Spleen (tissue), 11 donors: ENCODE data around the gene KCTD20. TPM values are rescaled to one million over a fixed set of nuclear protein-coding genes. Genes with fewer than 3 reads are reported as not detected.
"Not testable (repeated sequence)": the region's sequence is repeated elsewhere in the genome, so short reads cannot be mapped to it uniquely, and the experiment has no call there.

ENCODE experiments used
- DNase-seq: peaks from one replicate; pipeline ENCODE4 v3.0.0-alpha.2; 2020
- H3K27ac ChIP-seq, 8 donors: fragments of 200-600 bp; sonication (generic) in 7 of 8; 1 replicate in 4 of 8; 2 replicates in 4 of 8; pipeline versions ENCODE4 v1.5.0 to v1.8.0; 2016 to 2021; ENCODE audit warnings: inconsistent platforms in 4 of 8, mild to moderate bottlenecking in 4 of 8, moderate library complexity in 1 of 8
- H3K27me3 ChIP-seq, 7 donors: fragments of 200-600 bp; sonication (generic) in 6 of 7; replicated peaks in 1 of 7; 1 replicate in 4 of 7; 2 replicates in 3 of 7; pipeline versions ENCODE4 v1.5.0 to v1.8.0; 2016 to 2021; ENCODE audit warnings: inconsistent platforms in 3 of 7, mild to moderate bottlenecking in 1 of 7
- H3K36me3 ChIP-seq, 6 donors: fragments of 200-600 bp; sonication (generic) in 5 of 6; 1 replicate in 4 of 6; 2 replicates in 2 of 6; pipeline versions ENCODE4 v1.5.0 to v1.8.0; 2016 to 2021; ENCODE audit warnings: inconsistent platforms in 2 of 6
- H3K4me1 ChIP-seq, 6 donors: fragments of 200-600 bp; sonication (generic) in 5 of 6; 1 replicate in 3 of 6; 2 replicates in 3 of 6; pipeline versions ENCODE4 v1.5.0 to v1.8.0; 2016 to 2021; ENCODE audit warnings: inconsistent platforms in 3 of 6
- H3K4me3 ChIP-seq, 8 donors: fragments of 200-600 bp; sonication (generic) in 7 of 8; 1 replicate in 4 of 8; 2 replicates in 4 of 8; pipeline versions ENCODE4 v1.5.0 to v1.8.0; 2016 to 2021; ENCODE audit warnings: inconsistent platforms in 4 of 8, mild to moderate bottlenecking in 4 of 8, moderate library complexity in 2 of 8
- H3K9me3 ChIP-seq, 8 donors: fragments of 200-600 bp; sonication (generic) in 7 of 8; 1 replicate in 4 of 8; 2 replicates in 4 of 8; pipeline versions ENCODE4 v1.5.0 to v1.8.0; 2016 to 2021; ENCODE audit warnings: inconsistent platforms in 4 of 8
- POLR2A ChIP-seq, 3 donors: fragments of 450-650 bp; IDR thresholded peaks; one replicate each; pipeline ENCODE4 v1.5.1; 2017; ENCODE audit warnings: antibody characterized with exemption in 3 of 3, mild to moderate bottlenecking in 1 of 3
- POLR2AphosphoS5 ChIP-seq, 3 donors: sonication (generic); formaldehyde crosslinking; IDR thresholded peaks; one replicate each; pipeline ENCODE4 v1.5.1; 2017; ENCODE audit warnings: antibody characterized with exemption in 3 of 3
- WGBS, 5 donors: extraction: QIAGEN DNeasy Blood & Tissue Kit in 3 of 5; methylation state at CpG; one replicate each; pipeline versions ENCODE4 v1.1.5 to v1.1.7; 2013 to 2018; 5-methylcytosine and 5-hydroxymethylcytosine counted together
- intact Hi-C: fragments of 100-400 bp; cut with DNase I; formaldehyde crosslinking; loops from one replicate; pipeline ENCODE4 v1.15.0; 2023; ENCODE audit warnings: low total_unique reads
- polyA plus RNA-seq, 3 donors: library from polyadenylated mRNA; stranded (reverse); fragments of 200-250 nt; gene quantifications; one replicate each; pipeline ENCODE4 v1.2.1, GENCODE V29; 2013
- total RNA-seq, 7 donors: library from RNA; depleted of rRNA in 3 of 7; stranded (reverse); fragments of >200 nt in 3 of 7; fragmentation: NEBNext Ultra II Directional in 4 of 7; extraction: Animal tissue kit (Norgen Biotek cat#: 25700) in 4 of 7; gene quantifications; one replicate each; pipeline versions ENCODE4 v1.1.0 to v1.2.1, GENCODE V29; 2016 to 2021
- TF ChIP-seq, protein P1 (sequence below), 11 experiments: fragments of 200-600 bp in 7 of 11; fragments of 450-650 bp in 4 of 11; sonication (generic) in 4 of 11; IDR thresholded peaks in 8 of 11; conservative IDR thresholded peaks in 3 of 11; 1 replicate in 7 of 11; 2 replicates in 4 of 11; pipeline versions ENCODE4 v1.4.0 to v1.8.0; 2016 to 2021; ENCODE audit warnings: antibody characterized with exemption in 11 of 11, inconsistent platforms in 4 of 11, mild to moderate bottlenecking in 1 of 11
- donor health status: healthy with polysubstance abuse.
- donor health status: DM: no; HTN: no; CAD: no; lungs with moderate emphysema.
- donor health status: DM: no; HTN: no; CAD: no.
- donor health status: Bipolar disorder and iron deficiency.
- donor health status: healthy.
- donor health status: DM: no; HTN: no; CAD: no.
- donor health status: DM: yes; HTN: yes; CAD: no.

Gene KCTD20
- total and polyA plus RNA-seq, 10 donors: 12.8 to 65.9 (median 51.4) TPM

DNA sequence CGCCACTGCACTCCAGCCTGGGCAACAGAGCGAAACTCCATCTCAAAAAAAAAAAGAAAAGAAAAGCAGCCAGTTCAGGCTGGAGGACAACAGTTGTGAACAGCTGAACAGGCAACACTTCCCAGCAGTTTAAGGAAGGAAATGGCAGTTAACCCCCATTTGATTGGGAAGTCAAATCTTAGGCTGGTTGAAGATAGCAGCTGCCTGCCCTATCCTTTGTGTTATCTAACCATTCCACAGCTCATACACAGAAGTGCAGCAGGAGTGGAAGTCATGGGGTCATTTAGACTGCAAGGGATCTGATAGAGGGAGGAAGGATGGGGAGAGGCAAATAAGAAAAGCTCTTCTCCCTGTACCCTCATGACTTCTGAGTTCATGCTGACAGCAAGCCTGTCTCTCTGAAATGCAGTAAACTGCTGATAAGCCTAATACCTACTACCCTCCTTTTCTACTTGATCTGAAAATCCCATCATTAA, 35.3 kb downstream of the KCTD20 start:
- H3K36me3 ChIP-seq: peaks cover 6 to 93% (median 44%) of the 10 kb centered on the region in 6 donors
- H3K27ac ChIP-seq: peak overlapping the region in 3 of 8 donors; percentile 23 to 33 (median 30)
- no peak overlapping the region for H3K4me3 ChIP-seq
- 12 to 74% (median 39%) methylated on average over 1 to 2 of the region's 2 CpGs for WGBS, 5 donors
- H3K9me3 ChIP-seq: no peaks in the 10 kb centered on the region
- H3K4me1 ChIP-seq: peaks cover 0 to 26% (median 10%) of the 10 kb centered on the region in 6 donors
- no peaks in the 10 kb centered on the region for H3K27me3 ChIP-seq
- no peak for DNase-seq
- TF ChIP-seq POLR2AphosphoS5 (IDR thresholded peaks at IDR 0.05): peak in 1 of 3 donors; percentile 33
- TF ChIP-seq, protein P1, sequence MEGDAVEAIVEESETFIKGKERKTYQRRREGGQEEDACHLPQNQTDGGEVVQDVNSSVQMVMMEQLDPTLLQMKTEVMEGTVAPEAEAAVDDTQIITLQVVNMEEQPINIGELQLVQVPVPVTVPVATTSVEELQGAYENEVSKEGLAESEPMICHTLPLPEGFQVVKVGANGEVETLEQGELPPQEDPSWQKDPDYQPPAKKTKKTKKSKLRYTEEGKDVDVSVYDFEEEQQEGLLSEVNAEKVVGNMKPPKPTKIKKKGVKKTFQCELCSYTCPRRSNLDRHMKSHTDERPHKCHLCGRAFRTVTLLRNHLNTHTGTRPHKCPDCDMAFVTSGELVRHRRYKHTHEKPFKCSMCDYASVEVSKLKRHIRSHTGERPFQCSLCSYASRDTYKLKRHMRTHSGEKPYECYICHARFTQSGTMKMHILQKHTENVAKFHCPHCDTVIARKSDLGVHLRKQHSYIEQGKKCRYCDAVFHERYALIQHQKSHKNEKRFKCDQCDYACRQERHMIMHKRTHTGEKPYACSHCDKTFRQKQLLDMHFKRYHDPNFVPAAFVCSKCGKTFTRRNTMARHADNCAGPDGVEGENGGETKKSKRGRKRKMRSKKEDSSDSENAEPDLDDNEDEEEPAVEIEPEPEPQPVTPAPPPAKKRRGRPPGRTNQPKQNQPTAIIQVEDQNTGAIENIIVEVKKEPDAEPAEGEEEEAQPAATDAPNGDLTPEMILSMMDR (IDR thresholded peaks at IDR 0.05 in 8 of 11, conservative IDR thresholded peaks at IDR 0.05 in 3 of 11): no peak
- intact Hi-C loops: no loop called here

DNA sequence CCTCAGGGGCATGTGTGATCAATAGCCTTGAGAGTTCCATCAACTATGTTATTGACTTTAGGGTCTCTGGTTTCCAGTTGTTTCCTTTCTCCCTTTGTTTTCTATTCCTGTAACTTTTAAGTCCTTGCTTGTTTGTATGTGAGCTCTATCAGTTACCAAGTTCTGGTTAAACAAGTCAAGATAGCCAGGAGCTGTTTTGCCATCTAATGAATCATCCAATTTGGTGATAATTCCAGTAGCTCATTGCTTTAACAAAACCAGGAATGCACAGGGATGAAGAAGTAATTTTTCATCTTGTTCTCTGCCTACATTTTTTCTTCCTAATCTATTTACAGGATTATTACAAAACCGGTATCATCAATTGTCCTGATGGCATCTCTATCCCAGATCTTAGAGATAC, 36.5 kb downstream of the KCTD20 start:
- no peak for DNase-seq
- intact Hi-C loops: no loop called here
- H3K4me3 ChIP-seq: no peak overlapping the region
- WGBS, 5 donors: 93 to 100% (median 96%) methylated on average over 1 of the region's 1 CpG
- H3K9me3 ChIP-seq: no peaks in the 10 kb centered on the region
- H3K27me3 ChIP-seq: no peaks in the 10 kb centered on the region
- TF ChIP-seq POLR2AphosphoS5 (IDR thresholded peaks at IDR 0.05): no peak
- H3K36me3 ChIP-seq: peaks cover 6 to 93% (median 40%) of the 10 kb centered on the region in 6 donors
- peaks cover 0 to 26% (median 10%) of the 10 kb centered on the region in 6 donors for H3K4me1 ChIP-seq
- no peak overlapping the region for H3K27ac ChIP-seq

DNA sequence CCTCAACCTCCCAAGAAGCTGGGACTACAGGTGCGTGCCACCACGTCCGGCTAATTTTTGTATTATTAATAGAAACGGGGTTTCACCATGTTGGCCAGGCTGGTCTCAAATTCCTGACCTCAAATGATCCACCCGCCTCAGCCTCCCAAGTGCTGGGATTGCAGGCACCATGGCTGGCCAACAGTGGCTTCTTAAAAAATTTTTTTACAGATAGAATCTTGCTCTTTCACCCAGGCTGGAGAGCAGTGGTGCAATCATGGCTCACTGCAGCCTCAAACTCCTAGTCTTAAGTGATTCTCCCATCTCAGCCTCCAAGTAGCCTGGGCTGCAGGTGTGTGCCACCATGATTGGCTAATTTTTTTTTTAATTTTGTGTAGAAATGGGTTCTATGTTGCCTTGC, 40.5 kb downstream of the KCTD20 start:
- H3K36me3 ChIP-seq: peaks cover 6 to 100% (median 68%) of the 10 kb centered on the region in 6 donors
- H3K27ac ChIP-seq, intact Hi-C loops: not testable (repeated sequence)

DNA sequence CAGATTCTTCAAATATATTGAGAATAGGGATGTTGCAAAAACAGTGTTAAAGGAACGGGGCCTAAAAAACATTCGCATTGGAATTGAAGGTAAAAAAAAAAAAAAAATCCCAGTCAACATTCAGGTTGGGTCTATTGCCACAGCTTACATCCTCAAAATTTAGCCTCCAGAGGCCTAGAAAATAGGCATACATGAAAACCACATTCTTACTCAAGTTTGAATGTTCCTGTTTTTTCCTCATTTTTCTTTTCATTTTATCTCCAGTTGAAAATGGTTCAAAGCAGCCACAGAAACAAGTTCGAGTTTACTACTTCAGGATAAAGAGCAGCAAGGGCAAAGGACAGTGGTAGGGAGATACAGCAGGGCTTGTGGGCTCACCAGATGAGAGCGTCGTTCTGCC, 41.9 kb downstream of the KCTD20 start:
- intact Hi-C loops: no loop called here
- TF ChIP-seq POLR2A (IDR thresholded peaks at IDR 0.05): no peak
- TF ChIP-seq, protein P1 (IDR thresholded peaks at IDR 0.05 in 8 of 11, conservative IDR thresholded peaks at IDR 0.05 in 3 of 11): no peak
- TF ChIP-seq POLR2AphosphoS5 (IDR thresholded peaks at IDR 0.05): no peak
- peak overlapping the region in 1 of 8 donors; percentile 43 for H3K27ac ChIP-seq
- no peaks in the 10 kb centered on the region for H3K9me3 ChIP-seq
- peaks cover 0 to 8% (median 0%) of the 10 kb centered on the region in 6 donors for H3K4me1 ChIP-seq
- no peak for DNase-seq
- H3K27me3 ChIP-seq: no peaks in the 10 kb centered on the region
- H3K4me3 ChIP-seq: no peak overlapping the region
- H3K36me3 ChIP-seq: peaks cover 6 to 100% (median 65%) of the 10 kb centered on the region in 6 donors
- 64 to 86% (median 75%) methylated on average over 5 of the region's 5 CpGs for WGBS, 5 donors

More for the DNA sequence above, 40.5 kb downstream of the KCTD20 start:
- WGBS, 5 donors: 90 to 99% (median 97%) methylated on average over 5 of the region's 5 CpGs
- peaks cover 0 to 14% (median 2%) of the 10 kb centered on the region in 6 donors for H3K4me1 ChIP-seq
- DNase-seq, H3K4me3 ChIP-seq, H3K27me3 ChIP-seq, H3K9me3 ChIP-seq: not testable (repeated sequence)

DNA sequence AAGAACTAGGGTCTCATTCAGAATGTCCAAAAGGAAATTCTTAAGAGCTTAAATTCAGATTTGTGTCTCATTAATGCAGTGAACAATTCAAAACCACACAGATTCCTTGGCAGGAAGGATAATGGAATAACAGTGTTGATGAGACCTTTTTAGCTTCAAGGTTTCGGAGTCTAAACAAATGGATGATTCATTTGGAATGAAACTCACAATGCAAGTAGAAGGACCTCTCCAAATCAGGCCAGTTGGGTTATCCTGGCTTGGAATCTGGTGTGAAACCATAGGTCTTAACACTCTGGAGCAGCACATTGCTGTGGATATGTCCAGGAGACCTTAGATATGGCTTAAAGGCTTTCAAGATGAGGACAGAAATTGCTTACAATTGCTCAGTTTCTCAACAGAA, 44.9 kb downstream of the KCTD20 start:
- H3K36me3 ChIP-seq: peaks cover 0 to 95% (median 47%) of the 10 kb centered on the region in 6 donors
- H3K27me3 ChIP-seq: no peaks in the 10 kb centered on the region
- DNase-seq: no peak
- intact Hi-C loops: no loop called here
- peaks cover 0 to 15% (median 3%) of the 10 kb centered on the region in 6 donors for H3K4me1 ChIP-seq
- H3K4me3 ChIP-seq: no peak overlapping the region
- 94 to 100% (median 100%) methylated on average over 1 of the region's 1 CpG for WGBS, 5 donors
- no peaks in the 10 kb centered on the region for H3K9me3 ChIP-seq
- no peak for TF ChIP-seq POLR2A (IDR thresholded peaks at IDR 0.05)
- TF ChIP-seq POLR2AphosphoS5 (IDR thresholded peaks at IDR 0.05): no peak
- TF ChIP-seq, protein P1 (IDR thresholded peaks at IDR 0.05 in 8 of 11, conservative IDR thresholded peaks at IDR 0.05 in 3 of 11): no peak
- H3K27ac ChIP-seq: no peak overlapping the region
